Measurements from ENCODE around the gene AGAP1.

Gene AGAP1

GRCh38 chr2:236164925-236165841 lies 671.3 kb downstream of the AGAP1 start:
- TF ChIP-seq CTCF (IDR thresholded peaks at IDR 0.05) = no peak

GRCh38 chr2:236165842-236166795 lies 672.3 kb downstream of the AGAP1 start:
- TF ChIP-seq CTCF (IDR thresholded peaks at IDR 0.05) = no peak

- TF ChIP-seq CTCF (IDR thresholded peaks at IDR 0.05) = no peak
Measured at GRCh38 chr2:236166796-236167296, 673.0 kb downstream of the AGAP1 start.

GRCh38 chr2:236167297-236168109 lies 673.7 kb downstream of the AGAP1 start:
- peak; percentile 40; the same call in 1 of the 2 replicates for TF ChIP-seq CTCF (IDR thresholded peaks at IDR 0.05)

- TF ChIP-seq CTCF (IDR thresholded peaks at IDR 0.05) = no peak
Measured at GRCh38 chr2:236168110-236169080, 674.6 kb downstream of the AGAP1 start, which contains the start of gene GBX2. TSS of gene GBX2 (minus strand) at chr2:236168386. CDS start at chr2:236167971, 415 bp downstream.

GRCh38 chr2:236169151-236169721 lies 675.4 kb downstream of the AGAP1 start:
- TF ChIP-seq CTCF (IDR thresholded peaks at IDR 0.05) = no peak

All from LNCAP (cell line).